ENCODE measurements around the gene CDK14.

- TF ChIP-seq CTCF (IDR thresholded peaks at IDR 0.05) (no peak), POLR2AphosphoS5 (IDR thresholded peaks at IDR 0.05) (no peak)
These were observed 492.0 kb downstream of the CDK14 start for GRCh38 chr7:91088156-91088555.
